HG02798 (cell line): Measurements from ENCODE around the gene CLEC18A.
"Not testable (repeated sequence)": the region's sequence is repeated elsewhere in the genome, so short reads cannot be mapped to it uniquely, and the experiment has no call there.

Experiments
- ATAC-seq: cut with Tn5 transposase; IDR thresholded peaks from one replicate; pipeline ENCODE4 v1.9.1; 2021; ENCODE audit warnings: mild to moderate bottlenecking; ENCODE audit not compliant: unreplicated experiment, poor library complexity

Gene CLEC18A

GRCh38 chr16:69943241-69944036 is 7.7 kb upstream of the CLEC18A start:
- not testable (repeated sequence) for ATAC-seq

- not testable (repeated sequence) for ATAC-seq
Measured at GRCh38 chr16:69950411-69950810, 723 bp upstream of the CLEC18A start.

GRCh38 chr16:69951672-69952031 is 518 bp downstream of the CLEC18A start:
- not testable (repeated sequence) for ATAC-seq

- not testable (repeated sequence) for ATAC-seq
Measured at GRCh38 chr16:69952116-69952515, 982 bp downstream of the CLEC18A start.

DNA sequence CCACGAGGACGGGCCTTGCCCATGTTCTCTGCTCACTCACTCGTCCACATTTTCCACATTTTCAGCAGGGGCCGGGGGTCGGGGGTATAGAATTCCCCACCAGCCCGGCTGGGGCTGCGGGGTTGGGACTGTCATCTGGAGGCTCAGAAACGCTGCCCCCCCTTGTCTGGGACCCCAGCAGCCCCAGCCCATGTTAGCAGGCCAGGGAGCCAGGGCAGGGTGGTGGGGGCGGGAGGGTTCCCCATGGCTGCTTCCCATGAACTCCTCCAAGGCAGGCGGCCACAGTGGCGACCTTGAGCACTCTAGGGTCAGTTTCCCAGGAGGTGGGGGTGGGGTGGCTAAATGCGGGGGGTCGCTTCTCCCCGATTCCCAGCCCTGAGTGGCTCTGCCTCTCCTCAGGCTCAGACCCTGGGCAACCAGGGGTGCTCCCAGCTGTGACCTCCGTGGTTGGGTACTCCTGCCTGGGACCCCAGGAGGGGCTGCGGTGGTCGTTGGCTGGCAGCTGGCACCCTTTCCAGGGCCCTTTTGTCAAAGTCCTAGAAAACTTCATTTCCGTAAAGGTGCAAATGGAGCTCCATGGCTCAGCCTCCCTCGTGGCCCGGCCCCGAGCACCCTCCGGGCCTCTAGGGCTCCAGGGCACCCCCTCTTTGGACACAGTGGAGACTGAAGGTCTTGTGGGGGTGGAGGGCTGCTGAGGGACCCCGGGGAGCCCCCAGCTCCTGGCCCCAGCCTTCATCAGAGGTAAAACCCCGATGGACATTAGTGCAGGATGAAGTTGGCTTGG is 1.6 kb downstream of the CLEC18A start:
- ATAC-seq, result not testable (repeated sequence)

- not testable (repeated sequence) for ATAC-seq
Measured at GRCh38 chr16:69954241-69954640, 3.1 kb downstream of the CLEC18A start.

DNA sequence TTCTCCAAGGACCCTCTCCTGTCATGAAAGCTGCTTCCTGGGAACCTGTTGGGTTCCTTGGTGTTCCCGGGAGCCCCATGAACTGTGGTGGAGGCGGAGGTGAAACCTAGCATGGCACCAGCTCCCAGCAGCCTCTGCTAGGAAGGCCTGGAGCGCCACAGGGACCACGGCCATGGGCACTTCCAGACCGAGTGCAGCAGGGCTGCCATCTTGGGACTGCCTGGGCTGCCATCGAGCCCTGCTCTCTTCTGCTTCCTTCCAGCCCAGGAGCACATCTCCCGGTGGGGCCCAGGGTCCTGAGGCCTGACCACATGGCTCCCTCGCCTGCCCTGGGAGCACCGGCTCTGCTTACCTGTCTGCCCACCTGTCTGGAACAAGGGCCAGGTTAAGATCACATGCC is 12.2 kb downstream of the CLEC18A start:
- ATAC-seq, result not testable (repeated sequence)

DNA sequence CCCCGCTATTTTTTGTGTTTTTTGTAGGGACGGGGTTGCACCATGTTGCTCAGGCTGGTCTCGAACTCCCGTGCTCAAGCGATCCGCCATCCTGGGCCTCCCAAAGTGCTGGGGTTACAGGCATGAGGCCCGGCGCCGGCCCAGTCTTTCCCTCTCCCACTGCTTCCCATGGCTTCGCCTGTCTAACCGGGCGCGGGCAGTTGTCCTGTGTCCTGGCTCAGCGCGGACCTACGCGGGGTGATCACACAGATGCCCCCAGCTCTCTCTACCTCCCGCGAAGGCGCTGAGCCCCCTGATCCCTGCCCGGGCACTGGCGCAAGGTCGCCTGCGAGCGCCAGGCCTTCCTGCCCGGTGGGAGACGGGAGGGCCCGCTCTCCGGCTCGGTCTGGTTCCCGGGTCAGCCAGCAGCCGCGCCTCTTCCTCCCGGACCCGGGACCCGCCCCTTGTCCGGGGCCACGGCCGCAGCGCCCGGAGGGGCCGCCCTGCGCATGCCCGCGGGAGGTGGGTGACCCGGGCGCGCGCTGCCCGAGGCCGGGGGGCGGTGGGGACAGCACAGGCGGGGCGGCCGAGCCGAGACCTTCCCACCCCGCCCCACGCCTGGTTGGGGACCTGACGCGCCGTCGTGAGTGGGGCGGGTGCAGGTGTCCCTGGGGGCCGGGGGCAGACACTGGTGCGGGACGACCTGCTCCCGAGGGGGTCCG is 14.0 kb downstream of the CLEC18A start:
- peak; percentile 39 for ATAC-seq

- not testable (repeated sequence) for ATAC-seq
Measured at GRCh38 chr16:69965661-69966054, 14.5 kb downstream of the CLEC18A start.

GRCh38 chr16:69967688-69968087 is 16.6 kb downstream of the CLEC18A start:
- ATAC-seq, result not testable (repeated sequence)

DNA sequence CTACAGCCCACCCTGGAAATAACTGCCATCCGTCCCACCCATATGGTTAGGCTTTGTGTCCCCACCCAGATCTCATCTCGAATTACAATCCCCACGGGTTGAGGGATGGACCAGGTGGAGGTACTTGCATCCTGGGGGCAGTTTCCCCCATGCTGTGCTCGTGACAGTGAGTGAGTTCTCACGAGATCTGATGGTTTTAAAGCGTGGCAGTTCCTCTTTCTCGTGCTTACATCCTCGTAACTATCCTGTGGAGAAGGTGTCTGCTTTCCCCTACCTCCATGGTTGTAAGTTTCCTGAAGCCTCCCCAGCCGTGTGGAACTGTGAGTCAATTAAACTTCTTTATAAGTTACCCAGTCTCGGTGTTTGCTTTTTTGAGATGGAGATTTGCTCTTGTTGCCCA is 17.0 kb downstream of the CLEC18A start:
- ATAC-seq, result not testable (repeated sequence)

DNA sequence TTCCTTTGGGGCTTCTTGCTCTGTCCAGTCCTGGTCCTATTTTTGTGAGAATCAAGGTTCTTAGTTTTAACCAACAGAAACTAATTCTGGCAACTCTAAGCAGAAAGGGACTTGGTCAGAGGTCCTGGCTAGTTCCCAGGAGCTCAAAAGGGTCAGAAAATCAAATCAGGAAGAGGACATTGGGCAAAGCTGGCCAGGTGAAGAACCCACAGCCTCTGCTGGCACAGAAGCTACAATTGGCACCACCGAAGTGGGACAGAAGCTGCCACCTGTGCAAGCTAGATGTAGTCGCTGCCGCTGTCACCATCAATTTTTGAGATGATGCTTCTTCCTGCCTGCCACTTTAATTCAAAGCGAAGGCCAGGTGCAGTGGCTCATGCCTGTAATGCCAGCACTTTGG is 18.5 kb downstream of the CLEC18A start:
- ATAC-seq, result not testable (repeated sequence)

DNA sequence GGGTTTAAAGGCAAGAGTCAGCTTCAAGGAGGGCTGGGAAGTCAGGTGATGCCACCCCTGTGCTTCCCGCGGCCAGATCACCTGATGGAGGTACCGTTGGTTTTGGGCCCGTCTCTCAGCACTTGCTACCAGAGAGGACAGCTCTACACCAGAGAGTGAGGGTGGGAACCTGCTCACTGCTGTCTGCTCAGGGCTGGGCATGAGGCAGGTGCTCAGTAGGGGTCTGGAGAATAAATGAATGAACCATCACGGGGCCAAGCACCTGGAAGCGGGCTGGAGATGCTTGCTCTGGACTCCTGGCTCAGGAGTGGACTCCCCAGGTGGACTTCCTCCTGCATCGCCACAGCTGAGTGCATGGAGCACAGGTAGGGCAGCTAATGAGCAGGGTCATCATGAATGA is 21.0 kb downstream of the CLEC18A start:
- ATAC-seq, result not testable (repeated sequence)

DNA sequence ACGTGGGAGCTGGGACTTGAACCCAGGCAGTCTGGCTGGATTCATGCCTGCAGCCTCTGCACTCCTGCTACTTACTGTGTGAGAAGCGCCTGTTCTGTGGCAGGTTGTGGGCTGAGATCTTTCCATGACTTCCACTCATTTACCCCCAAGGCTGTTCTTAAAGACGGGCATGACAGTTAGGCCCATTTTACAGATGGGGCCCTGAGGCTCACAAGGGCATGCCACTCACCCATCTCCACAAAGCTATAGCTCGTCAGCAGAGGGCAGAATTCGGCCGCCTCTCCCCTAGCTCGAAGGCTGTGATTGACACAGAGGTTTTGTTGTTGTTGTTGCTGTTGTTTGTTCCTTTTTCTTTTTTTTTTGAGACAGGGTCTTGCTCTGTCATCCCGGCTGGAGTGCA is 21.8 kb downstream of the CLEC18A start:
- ATAC-seq, result not testable (repeated sequence)

DNA sequence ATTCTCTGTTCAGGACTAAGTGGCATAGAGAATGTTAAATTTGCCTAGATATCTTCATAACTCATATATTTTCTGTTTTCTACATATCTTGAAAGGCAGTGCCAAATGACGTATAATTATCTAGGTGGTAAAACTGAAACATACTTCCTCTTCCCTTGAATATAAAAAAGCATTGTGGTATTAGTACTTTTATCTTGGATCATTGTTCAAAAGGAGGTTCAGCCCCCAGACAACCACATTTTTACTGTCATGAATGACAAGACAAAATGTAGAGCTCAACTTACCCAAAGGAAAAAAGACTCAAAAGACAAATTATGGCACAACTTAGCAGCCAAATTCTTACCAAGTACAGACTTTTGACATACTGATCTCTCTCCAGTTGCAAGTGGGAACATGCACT is 34.1 kb downstream of the CLEC18A start:
- not testable (repeated sequence) for ATAC-seq

DNA sequence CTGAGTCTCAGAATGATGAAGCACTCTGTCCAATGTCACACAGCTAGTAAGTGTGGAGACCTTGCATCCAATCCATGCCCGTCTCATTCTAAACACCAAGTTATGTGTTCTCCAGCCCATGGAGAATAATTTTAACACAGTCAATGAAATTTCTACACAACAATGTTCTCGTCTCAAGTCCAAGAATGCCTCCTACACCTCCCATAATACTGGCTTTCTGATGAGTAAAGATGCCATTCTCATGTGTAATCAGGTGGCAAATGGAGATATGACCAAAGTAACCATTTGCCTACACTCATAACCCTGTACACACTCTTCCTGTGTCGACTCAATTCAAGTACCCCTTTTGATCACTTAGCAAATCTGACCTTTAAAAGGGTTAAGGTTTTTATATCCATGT is 46.8 kb downstream of the CLEC18A start:
- not testable (repeated sequence) for ATAC-seq

- not testable (repeated sequence) for ATAC-seq
Measured at GRCh38 chr16:69999801-70000200, 48.7 kb downstream of the CLEC18A start.

DNA sequence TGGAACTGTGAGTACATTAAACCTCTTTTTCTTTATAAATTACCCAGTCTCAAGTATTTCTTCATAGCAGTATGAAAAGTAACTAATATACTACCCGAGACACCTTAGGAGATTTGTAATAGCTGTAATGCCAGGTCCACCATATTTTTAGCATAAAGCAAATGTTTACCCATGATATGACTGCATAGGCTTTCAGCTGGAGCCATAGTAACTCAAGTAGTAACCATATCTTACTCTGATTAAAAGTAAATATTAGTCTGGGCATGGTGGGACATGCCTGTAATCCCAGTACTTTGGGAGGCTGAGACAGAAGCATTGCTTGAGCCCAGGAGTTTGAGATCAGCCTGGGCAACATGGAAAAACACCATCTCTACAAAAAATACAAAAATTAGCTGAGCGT is 52.4 kb downstream of the CLEC18A start:
- ATAC-seq, result not testable (repeated sequence)

GRCh38 chr16:70008604-70009003 is 57.5 kb downstream of the CLEC18A start:
- not testable (repeated sequence) for ATAC-seq

DNA sequence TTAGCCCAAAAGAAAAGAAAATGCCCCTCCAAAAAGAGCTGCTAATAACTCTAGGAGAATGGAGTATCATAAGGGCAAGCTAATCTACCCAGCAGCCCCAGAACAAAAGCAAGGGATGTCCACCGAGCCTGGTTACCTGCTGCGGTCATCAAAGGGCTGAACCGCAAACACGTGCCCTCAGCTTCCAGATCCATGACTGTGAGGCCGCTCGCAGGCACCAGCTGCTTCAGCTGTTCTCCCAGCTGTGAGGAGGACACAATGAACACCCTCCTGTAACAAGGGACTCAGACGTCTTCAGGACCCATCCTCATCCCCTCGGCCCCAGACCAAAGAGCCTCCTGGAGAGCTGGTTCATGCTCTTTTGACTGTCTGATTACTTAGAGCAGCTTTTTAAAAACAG is 59.5 kb downstream of the CLEC18A start:
- not testable (repeated sequence) for ATAC-seq

- ATAC-seq, result not testable (repeated sequence)
Measured at GRCh38 chr16:70011120-70011519, 60.0 kb downstream of the CLEC18A start.
